Measurements from ENCODE around the gene NAA10.

Gene NAA10

GRCh38 chrX:153927922-153928760, 6.7 kb downstream of the NAA10 start:
- peak; percentile 87 to 88 for DNase-seq

GRCh38 chrX:153927672-153927921, 7.2 kb downstream of the NAA10 start:
- DNase-seq, result peak in 1 of 2 experiments; percentile 35

GRCh38 chrX:153926858-153927671, 7.8 kb downstream of the NAA10 start:
- peak; percentile 90 to 94 for DNase-seq

GRCh38 chrX:153926552-153926857, 8.3 kb downstream of the NAA10 start:
- DNase-seq, result no peak

DNA sequence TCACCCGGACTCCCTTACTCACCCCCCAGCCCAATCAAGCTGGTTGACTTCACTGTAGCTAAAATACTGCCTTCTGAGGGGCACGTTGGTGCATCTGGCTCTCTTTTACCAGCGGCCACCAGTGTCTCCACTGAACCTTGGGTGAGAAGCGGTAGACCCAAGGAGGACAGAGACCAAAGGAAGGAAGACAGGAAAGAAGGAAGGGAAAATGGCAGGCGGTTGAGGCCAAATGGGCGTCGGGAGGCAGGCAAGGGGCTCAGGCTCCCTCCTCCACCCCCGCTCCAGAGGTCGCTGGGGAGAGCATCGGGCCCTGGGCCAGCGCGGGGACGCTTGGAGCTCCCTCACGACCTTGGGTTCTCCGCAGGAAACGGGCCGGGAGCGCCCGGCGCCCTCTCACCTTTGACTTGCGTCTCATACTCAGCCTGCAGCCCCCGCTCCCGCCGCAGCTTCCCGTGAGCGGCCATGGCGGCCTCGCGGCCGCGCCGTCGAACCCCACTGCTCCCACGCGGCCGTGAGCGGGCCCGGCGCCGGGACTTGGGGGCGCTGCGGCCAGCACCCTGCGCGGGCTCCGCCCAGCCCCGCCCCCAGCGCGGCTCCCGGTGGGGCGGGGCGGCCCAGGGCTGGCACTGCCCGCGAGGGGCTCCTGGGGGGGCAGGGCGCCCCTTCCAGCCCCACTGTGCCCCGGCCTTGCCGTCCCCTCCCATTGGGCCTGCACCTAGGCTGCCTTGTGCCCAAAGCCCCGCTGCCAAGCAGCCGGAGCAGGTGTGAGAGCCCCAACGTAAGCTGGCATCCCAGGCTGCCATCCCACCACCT, 8.9 kb downstream of the NAA10 start, which contains the start of gene ARHGAP4:
Gene ARHGAP4 (minus strand): TSS at position 526 of the 813 bp plus-strand sequence. CDS start 62 bp downstream, at position 464.
- DNase-seq, result no peak

DNA sequence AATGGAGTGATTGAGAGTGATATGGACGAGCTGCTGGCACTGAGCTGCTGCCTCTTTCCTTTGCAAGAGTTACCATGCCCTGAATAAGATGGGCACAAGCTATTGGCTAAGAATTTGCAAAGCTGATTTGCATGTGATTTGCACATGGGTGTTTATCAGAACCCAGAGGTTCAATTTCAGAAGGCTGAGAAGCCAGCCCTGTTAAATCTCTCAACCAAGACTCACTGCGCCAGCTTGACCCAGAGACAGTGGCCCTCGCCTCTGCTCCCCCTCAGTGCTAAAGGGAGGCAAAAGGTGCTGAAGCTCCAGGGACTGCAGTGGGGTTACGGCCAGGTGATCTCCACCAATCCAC, 9.5 kb downstream of the NAA10 start:
- no peak for DNase-seq

DNA sequence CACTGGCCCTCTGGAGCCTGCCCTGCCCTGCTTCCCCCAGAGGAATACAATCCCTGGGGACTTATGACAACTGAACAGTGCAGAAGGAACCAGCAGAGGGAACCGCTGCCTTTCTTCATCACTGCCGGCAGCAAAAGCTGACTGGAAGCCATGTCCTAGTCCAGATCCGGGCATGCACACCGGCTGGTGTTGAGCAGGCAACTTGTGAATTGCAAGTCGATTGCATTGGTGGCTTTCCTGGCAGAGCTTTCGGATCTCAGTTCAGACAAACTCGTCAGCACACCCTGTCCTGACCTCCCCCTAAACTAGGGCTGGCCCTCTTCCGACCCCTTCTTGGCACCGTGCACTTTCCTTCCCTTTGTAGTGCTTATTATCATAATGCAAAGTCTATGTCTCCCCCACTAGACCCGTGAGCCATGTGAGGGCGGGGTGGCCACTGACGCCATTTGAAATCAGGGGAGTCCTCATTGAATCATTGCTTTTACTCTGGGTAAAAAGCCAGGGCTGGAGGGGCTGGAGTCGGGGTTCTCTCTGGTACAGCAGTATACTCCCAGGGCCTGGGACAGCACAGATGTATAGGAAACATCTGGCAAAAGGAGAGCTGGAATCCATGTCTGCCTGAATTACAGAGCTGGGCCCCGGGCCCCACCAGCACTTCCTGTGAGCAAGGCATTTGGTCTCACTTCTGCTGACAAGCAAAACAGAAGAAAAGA, 10.5 kb downstream of the NAA10 start:
- DNase-seq, result peak; percentile 15 to 27

GRCh38 chrX:153922932-153923857, 11.6 kb downstream of the NAA10 start:
- no peak for DNase-seq

DNA sequence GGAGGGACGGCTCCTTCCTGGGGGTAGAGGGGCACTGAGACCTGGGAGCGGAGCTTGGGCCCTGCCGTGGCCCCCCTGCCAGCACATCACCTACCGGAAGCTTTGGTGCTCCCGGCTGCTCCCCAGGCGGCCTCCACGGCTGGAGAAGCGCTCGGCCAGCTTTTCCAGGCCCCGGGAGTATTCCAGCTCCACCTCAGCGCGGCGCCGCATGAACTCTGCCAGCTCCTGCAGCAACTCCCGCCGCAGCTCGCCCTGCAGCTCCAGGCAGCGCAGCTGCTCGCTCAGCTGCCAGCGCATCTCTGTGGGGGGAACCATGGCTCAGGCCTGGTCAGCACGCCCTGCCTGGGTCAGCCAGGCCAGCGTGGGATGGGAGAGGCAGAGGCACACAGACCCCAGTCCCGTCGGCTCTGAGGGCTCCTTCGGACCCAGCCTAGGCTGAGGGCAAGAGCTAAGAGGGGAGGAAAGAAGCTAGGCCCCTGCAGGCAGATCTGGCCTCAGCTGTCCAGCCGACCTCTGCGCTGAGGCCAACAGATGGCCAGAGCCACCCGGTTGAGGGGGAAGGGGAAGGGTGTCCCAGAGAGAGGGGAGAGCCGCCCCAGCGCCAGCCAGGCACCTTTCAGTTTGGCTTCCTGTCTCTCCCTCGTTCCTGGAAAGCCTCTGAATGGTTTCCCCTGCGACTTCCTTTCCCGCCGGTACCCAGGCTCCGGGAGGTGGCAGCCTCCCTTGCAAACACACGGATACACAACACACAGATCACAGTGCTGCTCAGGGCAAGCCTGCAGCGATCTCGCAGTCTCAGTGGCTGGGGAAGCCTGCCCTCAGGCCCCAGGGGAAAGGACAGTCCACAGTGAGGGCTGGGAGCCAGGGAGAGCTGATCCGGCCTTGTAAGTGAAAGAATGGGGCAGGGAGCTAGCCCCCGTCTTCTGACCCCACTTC, 13.1 kb downstream of the NAA10 start:
- DNase-seq, result peak in 1 of 2 experiments; percentile 16

DNA sequence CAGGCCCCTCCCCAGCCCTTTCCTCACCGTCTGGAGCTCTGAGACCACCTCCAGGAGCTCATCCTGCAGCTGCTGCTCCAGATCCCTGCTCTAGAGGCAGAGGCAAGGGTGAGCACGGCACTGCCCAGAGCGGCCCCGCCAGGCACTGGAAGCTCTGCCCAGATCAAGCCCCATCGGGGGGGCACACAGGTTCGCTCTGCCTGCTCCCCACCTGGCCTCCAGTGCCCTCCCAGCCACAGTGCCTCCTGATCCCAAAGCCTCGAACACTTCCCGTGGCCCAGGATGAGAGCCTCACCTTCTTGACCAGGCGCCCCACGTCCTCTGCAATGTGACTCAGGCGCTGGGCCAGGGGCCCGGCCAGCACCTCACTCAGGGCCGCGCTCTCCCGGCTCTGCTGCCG, 13.8 kb downstream of the NAA10 start:
- no peak for DNase-seq

GRCh38 chrX:153920546-153920945, 14.3 kb downstream of the NAA10 start:
- no peak for DNase-seq

DNA sequence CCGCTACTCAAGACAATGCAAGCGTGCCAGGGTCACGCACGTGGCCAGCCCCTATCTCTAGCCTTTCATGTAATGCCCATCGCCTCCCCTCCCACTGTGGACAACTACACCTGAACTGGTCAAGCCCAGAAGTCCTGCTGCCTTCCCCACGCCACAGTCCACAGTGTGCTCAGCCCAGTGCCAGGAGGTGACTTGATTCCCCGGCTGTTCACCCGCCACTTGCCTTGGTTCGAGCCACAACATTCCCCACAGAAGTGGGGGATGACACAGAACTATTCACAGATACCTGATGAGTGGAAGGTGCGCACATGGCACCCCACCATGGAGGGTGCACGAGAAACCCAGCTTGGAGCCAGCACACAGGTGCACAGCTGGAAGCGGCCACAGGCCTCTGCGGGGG, 15.6 kb downstream of the NAA10 start:
- DNase-seq, result no peak

DNA sequence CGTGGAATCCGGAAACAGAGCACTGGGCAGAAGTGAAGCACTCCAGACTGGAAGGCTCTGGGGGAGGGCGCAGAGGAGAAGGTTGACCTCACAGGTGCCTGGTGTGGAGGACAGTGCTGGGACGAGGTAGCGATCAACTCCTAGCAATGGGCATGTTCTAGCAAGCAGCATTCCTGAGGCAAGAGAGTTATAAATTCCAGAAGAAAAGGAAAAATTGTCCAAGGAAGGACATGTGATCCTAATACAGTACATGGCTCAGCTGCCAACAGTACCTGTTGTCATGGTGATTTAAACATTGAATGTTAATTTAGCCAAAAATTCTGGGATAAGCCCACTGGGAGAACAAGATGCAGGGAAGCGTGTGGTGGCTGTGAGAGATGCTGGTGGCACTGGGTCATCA, 17.0 kb downstream of the NAA10 start:
- DNase-seq, result no peak

DNA sequence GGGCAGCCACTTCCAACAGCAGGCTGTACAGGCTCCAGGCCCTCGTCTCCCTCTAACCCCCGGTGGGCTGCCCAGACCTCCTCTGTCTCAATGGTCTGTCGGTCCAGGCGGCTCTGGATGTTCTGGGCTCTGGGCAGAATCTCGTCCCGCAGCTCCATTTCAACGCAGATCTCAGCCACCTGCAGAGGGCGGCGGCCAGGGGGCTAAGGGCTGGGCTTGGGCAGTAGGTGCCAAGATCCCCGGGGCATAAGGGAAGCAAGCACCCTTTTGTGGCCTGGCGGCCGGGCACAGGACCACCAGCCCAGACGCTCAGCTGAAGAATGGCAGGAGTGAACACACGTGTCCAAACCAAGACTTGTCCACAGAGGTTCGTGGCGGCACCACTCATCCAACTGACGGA, 21.1 kb downstream of the NAA10 start:
- no peak for DNase-seq

GRCh38 chrX:153913211-153913610, 21.6 kb downstream of the NAA10 start:
- no peak for DNase-seq

GRCh38 chrX:153911798-153912197, 23.0 kb downstream of the NAA10 start:
- no peak for DNase-seq

GRCh38 chrX:153910446-153910845, 24.4 kb downstream of the NAA10 start:
- no peak for DNase-seq

GRCh38 chrX:153909980-153910360, 24.9 kb downstream of the NAA10 start:
- DNase-seq, result no peak

GRCh38 chrX:153909024-153909979, 25.5 kb downstream of the NAA10 start:
- no peak for DNase-seq

All from Kasumi-1 (cell line).